OCI-LY1 (cell line): ENCODE measurements around the gene GALNT9.

Source experiments
- CTCF ChIP-seq: fragments of 200-600 bp; sonication (generic), shearing (Covaris generic); IDR thresholded peaks from 2 replicates; pipeline ENCODE4 v1.5.1; 2017; ENCODE audit warnings: mild to moderate bottlenecking, antibody characterized with exemption, low read length, moderate library complexity, mixed read lengths
- EZH2 ChIP-seq: fragments of 200-600 bp; sonication (generic), shearing (Covaris generic); IDR thresholded peaks from 2 replicates; pipeline ENCODE4 v1.8.0; 2017; ENCODE audit warnings: borderline replicate concordance, mixed run types, mild to moderate bottlenecking, antibody characterized with exemption, low read length, moderate library complexity, mixed read lengths

GRCh38 chr12:132152953-132153352, 176.4 kb downstream of the GALNT9 start:
- TF ChIP-seq CTCF, result no peak
- no peak for TF ChIP-seq EZH2
